HEK293T (cell line): Measurements from ENCODE around the gene CASZ1.

Experiments used
- ARNT ChIP-seq: fragments of 450-650 bp; IDR thresholded peaks from 2 replicates; pipeline ENCODE4 v1.6.1; 2017; ENCODE audit warnings: mild to moderate bottlenecking
- BHLHE40 ChIP-seq: fragments of 450-650 bp; IDR thresholded peaks from 2 replicates; pipeline ENCODE4 v1.6.1; 2016; ENCODE audit warnings: mild to moderate bottlenecking, moderate library complexity, borderline replicate concordance
- ELF4 ChIP-seq: fragments of 450-650 bp; IDR thresholded peaks from 2 replicates; pipeline ENCODE4 v1.6.1; 2017; ENCODE audit warnings: antibody characterized with exemption
- FOXA1 ChIP-seq: fragments of 450-650 bp; IDR thresholded peaks from 2 replicates; pipeline ENCODE4 v1.6.1; 2016; ENCODE audit warnings: mild to moderate bottlenecking
- FOXM1 ChIP-seq: fragments of 450-650 bp; IDR thresholded peaks from 2 replicates; pipeline ENCODE4 v1.6.1; 2017; ENCODE audit warnings: mild to moderate bottlenecking, borderline replicate concordance
- L3MBTL2 ChIP-seq: fragments of 450-650 bp; conservative IDR thresholded peaks from 2 replicates; pipeline ENCODE4 v1.6.1; 2016; ENCODE audit warnings: mild to moderate bottlenecking
- ZNF384 ChIP-seq: fragments of 450-650 bp; IDR thresholded peaks from 2 replicates; pipeline ENCODE4 v1.6.1; 2016

DNA sequence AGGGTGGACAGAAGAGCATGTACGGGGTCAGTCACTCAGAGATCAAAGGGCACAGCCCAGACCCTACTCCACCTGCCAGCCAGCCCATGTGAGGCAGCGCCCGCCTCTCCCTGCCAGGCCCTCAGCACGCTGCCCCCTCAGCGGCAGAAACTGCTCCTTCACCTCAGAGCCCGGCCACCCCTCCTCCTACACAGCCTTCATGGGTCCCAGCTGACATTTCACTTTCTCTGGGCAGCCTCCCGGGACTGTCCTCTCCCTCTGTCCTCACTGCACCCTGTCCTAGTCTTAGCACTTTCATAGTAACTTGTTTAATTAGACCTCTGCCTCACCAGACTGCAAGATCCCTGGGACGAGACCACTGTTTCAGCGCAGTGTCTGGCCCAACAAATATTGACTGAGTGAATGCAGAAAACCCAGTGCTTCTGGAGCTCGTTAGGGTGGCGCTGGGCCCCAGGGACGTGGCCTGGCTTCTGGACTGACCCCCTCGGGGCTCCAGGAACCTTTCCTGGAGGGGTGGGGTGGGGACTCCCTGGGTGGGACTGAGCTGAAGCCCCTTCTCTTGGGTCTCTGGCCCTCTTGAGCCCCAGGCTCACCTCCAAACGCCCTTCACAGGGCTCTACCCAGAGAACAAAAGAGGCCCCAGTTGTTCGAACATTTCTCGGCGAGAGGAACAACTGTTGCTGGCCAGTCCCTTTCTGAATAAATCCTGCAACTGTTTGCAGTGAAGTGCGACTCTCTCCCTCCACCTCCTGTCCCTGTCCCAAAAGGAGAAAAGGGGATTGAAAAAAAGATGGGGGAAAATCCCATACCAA lies 114.9 kb downstream of the CASZ1 start:
- TF ChIP-seq ARNT (no peak), BHLHE40 (no peak), ELF4 (no peak), FOXM1 (no peak), L3MBTL2 (no peak), ZNF384 (no peak), FOXA1 (no peak)
